Stimulated activated CD8-positive, alpha-beta memory T cell treated with anti-CD3 and anti-CD28 coated beads, Interleukin-4, amount 100 ng/mL, for 4 hours (primary cell): Measurements from ENCODE around the gene RAB43.
"Not testable (repeated sequence)": the region's sequence is repeated elsewhere in the genome, so short reads cannot be mapped to it uniquely, and the experiment has no call there.

Experiments
- DNase-seq, 2 donors: peaks; one replicate each; pipeline ENCODE4 v3.0.0-alpha.2; 2020; ENCODE audit warnings: low read depth in 2 of 2, low spot score in 1 of 2

Gene RAB43

DNA sequence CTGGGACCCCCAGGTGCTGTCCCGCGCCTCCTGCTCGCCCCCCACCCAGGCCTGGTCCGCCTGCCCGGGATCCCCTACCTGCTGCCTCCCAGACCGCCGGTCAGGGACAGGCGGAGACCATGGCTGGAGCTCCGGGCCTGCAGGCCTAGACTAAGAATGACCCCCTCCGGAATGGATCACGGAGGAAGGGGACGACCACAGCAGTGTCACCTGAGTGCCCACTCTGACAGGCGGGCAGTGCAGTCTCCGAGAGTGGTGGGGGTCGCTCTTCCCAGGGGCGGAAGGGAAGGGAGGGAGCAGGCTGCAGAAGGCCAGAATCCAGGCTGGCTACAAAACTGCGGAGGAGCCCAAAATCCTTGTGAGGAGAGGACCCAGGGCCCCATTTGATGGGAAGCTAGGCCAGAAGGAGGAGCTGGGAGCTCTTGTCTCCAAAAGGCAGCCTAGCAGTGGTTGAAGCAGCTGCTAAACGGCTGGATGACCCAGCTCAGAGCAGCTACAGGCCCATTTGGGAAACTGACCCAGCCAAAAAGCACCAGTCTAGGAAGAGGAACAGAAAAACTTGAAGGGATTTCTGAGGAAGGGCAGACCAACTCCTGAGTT lies 908 bp upstream of the RAB43 start:
- DNase-seq = no peak

- DNase-seq = peak; percentile 26 to 35
Observed at GRCh38 chr3:129121016-129121791, 400 bp downstream of the RAB43 start.

GRCh38 chr3:129120254-129121004 lies 1.2 kb downstream of the RAB43 start:
- DNase-seq = peak; percentile 67 to 79

- DNase-seq = no peak
Observed at GRCh38 chr3:129119365-129120100, 2.1 kb downstream of the RAB43 start.

DNA sequence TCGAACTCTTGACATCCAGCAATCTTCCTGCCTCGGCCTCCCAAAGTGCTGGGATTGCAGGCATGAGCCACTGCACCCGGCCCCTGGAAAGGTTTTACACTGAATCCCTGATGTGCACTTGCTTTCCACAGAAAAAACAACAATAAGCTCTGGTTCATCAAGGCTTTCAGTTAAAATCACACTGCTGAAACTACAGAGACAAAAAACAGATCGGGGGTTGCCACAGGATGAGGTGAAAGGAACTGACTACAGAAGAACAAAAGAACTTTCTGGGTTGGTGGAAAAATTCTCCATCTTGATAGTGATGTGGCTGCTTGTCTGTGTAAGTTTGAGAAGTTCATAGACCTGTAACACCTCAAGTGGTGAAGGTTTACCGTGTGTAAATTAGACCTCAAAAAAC lies 2.9 kb downstream of the RAB43 start:
- DNase-seq = no peak

DNA sequence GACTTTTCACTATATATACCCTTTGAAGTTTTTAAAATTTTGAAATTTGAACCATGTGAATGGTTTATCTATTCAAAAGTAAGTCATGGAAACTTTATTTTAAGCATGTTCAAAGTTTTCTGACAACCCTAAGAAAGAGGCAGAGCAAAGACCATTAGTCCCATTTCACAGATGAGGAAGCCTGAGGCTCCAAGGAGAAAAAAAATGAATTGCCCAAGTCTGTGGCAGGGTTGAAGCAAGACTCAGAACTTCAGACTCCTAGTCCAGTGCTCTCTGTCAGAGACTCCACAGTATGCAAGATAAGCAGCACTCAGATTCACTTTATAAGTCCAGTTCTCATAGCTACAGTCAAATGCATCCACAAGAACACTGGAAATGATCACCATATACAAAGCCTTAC lies 4.5 kb downstream of the RAB43 start:
- no peak for DNase-seq

DNA sequence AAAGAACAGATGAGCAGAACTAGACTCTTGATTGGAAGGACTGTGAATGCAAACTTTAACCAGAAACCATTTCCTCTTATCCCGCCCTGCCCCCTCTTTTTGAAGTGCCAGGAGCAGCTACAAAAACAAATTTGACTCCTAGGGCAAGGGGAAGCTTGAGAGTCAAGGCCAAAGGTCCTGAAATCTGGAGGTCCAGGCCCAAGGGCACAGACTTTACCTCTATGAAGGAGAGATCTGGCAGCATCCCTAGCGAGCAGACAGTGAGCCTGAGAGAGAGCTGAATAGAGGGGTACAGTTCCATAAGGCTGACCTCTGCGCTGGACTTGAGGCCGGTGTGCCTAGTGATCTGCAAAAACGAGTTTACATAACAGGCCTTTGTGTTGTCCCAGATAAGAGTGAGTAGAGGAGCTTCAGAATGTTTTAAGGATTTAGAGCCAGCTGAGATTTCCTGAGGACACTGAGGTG lies 5.1 kb downstream of the RAB43 start:
- no peak for DNase-seq

GRCh38 chr3:129114455-129114854 lies 7.1 kb downstream of the RAB43 start:
- DNase-seq = no peak

GRCh38 chr3:129112308-129113052 lies 9.1 kb downstream of the RAB43 start:
- no peak for DNase-seq

- not testable (repeated sequence) for DNase-seq
Observed at GRCh38 chr3:129111076-129111780, 10.4 kb downstream of the RAB43 start.

DNA sequence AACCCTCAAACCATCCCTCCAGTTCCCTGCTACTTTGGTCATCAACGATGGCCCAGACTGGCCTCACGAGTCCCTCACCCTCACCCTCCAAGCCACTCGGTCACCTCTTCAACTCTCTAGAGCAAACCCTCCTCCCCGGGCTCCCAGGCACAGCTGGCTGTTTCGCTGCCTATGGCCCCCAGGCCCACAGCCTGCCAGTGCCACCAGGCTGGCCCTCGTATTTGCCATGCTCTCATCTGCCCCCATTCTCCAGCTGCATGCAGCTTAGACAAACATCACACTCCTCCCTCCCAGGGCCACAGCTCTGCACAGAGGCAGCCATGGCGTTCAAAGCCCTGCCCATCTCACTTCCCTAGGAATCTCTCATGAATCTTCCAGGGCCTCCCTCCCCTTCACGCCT lies 13.8 kb downstream of the RAB43 start:
- no peak for DNase-seq

- DNase-seq = no peak
Observed at GRCh38 chr3:129106866-129107565, 14.6 kb downstream of the RAB43 start.

DNA sequence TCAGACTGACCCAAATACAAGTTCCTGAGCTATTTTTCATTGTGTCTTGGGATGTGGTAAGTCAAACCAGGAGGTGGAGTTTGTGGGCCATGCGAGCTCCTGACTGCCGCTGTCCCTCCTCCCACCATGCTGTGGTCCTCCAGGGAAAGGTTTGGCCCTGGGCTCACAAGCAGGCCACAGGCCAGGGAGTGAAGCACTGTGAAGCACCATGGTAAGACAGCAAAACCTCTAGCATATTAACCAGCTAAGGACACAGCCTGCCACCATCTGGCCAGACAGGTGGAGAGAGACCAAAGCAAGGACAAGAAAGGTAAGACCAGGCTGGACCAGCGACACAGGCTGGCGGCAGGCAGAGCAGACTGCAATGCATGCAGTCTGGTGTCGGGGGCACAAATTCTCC lies 15.3 kb downstream of the RAB43 start:
- no peak for DNase-seq

- DNase-seq = no peak
Observed at GRCh38 chr3:129105862-129106261, 15.7 kb downstream of the RAB43 start.

DNA sequence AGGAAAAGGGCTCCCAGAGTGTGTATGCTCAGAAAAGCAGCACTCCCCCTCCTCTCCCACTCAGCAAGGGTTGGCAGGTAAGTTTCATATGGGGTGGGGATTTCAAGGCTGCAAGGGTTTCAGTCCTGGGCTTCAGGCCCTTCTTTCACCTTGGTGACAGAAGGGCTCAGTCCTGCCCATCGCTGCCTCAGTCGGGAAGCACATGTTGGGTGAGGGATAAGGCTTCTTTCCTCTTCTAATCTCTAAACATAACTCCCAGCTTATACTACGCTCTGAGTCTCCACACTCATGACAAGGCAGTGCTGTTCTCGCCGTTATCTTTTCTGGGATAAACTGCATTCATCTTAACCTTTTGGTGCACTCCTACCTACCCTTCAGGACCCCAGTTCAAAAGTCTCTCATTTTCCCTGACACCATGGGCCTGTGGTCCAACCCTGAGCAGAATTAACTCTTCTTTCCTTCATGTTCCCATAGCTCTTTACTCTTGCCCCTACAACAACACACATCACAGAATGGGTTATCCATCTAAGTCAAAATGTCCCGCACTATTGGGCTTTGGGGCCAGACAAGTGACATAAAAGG lies 17.0 kb downstream of the RAB43 start:
- DNase-seq = no peak

- DNase-seq = no peak
Observed at GRCh38 chr3:129104051-129104450, 17.6 kb downstream of the RAB43 start.

DNA sequence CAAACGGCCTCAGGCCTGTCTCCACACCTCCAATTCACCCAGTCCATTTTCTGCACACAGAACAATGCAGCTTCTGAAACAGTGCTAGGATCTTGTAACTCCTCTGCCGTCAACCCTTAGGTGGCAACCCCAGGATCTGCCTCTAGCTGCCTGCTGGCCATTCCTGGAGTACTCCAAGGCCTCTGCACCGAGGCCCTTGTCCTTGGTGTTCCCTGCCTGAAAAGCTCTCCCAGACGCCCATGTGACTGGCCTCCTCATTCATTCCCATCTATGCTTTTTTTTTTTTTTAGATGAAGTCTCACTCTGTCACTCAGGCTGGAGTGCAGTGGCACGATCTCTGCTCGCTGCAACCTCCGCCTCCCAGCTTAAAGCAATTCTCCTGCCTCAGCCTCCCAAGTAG lies 18.3 kb downstream of the RAB43 start:
- DNase-seq = no peak

DNA sequence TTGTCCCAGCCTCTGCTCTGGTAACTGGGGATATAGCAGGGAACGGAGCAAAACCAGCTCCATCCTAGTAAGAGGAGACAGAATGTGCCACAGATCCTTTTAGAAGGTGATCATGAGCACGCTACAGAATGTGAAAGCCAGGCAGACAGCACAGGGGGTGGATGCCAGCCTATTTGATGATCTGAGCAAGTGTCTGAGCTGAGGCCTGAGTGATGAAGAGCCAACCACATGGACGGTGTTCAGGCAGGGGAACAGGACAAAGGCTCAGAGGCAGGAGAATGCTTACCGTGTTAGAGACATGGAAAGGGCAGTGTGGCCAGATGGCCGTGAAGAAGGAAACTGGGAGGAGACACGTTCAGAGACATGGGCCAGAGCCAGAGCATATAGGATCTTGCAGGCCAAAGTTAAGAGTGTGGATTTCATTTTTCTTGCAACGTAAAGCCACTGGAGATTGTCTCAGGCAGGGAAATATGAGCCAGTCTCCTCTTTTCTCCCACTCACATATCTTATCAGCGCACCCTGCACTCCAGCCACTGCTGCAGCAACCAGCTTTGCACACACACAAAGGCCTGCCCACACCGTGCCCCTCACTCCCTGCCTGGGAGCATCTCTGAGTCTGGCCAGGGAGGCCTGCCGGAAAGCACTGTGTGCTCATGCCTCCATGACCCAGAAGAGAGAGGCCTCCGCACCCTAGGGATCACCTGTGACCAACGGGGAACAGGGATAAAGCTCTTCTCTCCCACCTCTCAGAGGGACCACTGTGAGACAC lies 20.1 kb downstream of the RAB43 start:
- DNase-seq = no peak
